ENCODE measurements around the gene PAX5. TPM values are rescaled to one million over a fixed set of nuclear protein-coding genes. Genes with fewer than 3 reads are reported as not detected.

The PAX5 gene
- total and polyA plus RNA-seq, 2 donors (not counting 1 experiment from before 2014, with no cell fraction given): not detected

DNA sequence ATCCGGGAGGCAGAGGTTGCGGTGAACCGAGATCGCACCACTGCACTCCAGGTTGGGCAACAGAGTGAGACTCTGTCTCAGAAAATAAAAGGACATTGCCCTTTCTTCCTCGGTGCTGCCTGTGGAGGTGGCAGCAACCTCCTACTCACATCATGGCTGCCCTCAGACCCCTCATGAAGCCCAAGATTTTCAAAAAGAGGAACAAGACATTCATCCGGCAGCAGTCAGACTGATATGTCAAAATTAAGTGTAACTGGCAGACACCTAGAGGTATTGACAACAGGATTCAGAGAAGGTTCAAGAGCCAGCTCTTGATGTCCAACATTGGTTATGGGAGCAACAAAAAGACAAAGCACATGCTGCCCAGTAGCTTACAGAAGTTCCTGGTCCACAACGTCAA, 12.6 kb upstream of the PAX5 start:
- no peaks in the 10 kb centered on the region for H3K4me1 ChIP-seq (ENCODE audit: control insufficient read depth, extremely low read depth, insufficient read depth, low read length)
- TF ChIP-seq EZH2 (IDR thresholded peaks at IDR 0.05; ENCODE audit: low read length, missing control alignments): no peak
- TF ChIP-seq, protein P1, sequence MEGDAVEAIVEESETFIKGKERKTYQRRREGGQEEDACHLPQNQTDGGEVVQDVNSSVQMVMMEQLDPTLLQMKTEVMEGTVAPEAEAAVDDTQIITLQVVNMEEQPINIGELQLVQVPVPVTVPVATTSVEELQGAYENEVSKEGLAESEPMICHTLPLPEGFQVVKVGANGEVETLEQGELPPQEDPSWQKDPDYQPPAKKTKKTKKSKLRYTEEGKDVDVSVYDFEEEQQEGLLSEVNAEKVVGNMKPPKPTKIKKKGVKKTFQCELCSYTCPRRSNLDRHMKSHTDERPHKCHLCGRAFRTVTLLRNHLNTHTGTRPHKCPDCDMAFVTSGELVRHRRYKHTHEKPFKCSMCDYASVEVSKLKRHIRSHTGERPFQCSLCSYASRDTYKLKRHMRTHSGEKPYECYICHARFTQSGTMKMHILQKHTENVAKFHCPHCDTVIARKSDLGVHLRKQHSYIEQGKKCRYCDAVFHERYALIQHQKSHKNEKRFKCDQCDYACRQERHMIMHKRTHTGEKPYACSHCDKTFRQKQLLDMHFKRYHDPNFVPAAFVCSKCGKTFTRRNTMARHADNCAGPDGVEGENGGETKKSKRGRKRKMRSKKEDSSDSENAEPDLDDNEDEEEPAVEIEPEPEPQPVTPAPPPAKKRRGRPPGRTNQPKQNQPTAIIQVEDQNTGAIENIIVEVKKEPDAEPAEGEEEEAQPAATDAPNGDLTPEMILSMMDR (conservative IDR thresholded peaks at IDR 0.05 in 1 of 2, IDR thresholded peaks at IDR 0.05 in 1 of 2; ENCODE audit: low read depth in 1 of 2, low read length in 2 of 2): no peak
- H4K20me1 ChIP-seq (ENCODE audit: control insufficient read depth, extremely low read depth, insufficient read depth, low read length): no peaks in the 10 kb centered on the region
- no peak for DNase-seq (ENCODE audit: low read depth in 2 of 2)
- no peak overlapping the region for H3K27ac ChIP-seq (ENCODE audit: insufficient read depth, low read length)
- H3K9ac ChIP-seq (ENCODE audit: insufficient read depth, low read length): no peak overlapping the region
- H3K36me3 ChIP-seq (ENCODE audit: control insufficient read depth, insufficient read depth, low read length): no peaks in the 10 kb centered on the region
- no peak overlapping the region for H2AFZ ChIP-seq (ENCODE audit: low read length)
- no peaks in the 10 kb centered on the region for H3K9me3 ChIP-seq (ENCODE audit: control insufficient read depth, insufficient read depth, low read depth, low read length)
- H3K79me2 ChIP-seq (ENCODE audit: control insufficient read depth, insufficient read depth, low read length): no peaks in the 10 kb centered on the region
- peaks cover 34% of the 10 kb centered on the region for H3K27me3 ChIP-seq (ENCODE audit: control insufficient read depth, insufficient read depth, low read length)
- no peak overlapping the region for H3K4me2 ChIP-seq (ENCODE audit: extremely low read depth, insufficient read depth, low read length)
- H3K4me3 ChIP-seq (replicated peaks in 1 of 4; ENCODE audit: control extremely low read depth in 1 of 4, insufficient read depth in 1 of 4, low read depth in 3 of 4, low read length in 4 of 4): no peak overlapping the region

DNA sequence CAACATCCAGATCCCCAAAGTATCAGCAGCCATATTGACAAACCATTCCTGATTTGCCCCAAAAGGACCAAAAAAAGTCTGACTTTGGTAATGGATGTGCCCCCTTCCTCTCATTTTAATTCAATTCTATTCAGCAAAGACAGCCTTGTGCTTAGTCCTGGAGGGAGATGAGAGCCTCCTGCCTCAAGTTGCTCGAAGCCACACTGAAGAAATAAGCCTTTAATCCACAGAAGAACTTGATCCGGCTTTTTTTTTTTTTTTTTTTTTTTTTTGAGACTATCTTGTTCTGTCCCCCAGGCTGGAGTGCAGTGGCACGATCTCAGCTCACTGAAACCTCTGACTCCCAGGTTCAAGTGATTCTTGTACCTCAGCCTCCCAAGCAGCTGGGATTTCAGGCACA, 8.4 kb upstream of the PAX5 start:
- H3K9ac ChIP-seq (ENCODE audit: insufficient read depth, low read length): no peak overlapping the region

DNA sequence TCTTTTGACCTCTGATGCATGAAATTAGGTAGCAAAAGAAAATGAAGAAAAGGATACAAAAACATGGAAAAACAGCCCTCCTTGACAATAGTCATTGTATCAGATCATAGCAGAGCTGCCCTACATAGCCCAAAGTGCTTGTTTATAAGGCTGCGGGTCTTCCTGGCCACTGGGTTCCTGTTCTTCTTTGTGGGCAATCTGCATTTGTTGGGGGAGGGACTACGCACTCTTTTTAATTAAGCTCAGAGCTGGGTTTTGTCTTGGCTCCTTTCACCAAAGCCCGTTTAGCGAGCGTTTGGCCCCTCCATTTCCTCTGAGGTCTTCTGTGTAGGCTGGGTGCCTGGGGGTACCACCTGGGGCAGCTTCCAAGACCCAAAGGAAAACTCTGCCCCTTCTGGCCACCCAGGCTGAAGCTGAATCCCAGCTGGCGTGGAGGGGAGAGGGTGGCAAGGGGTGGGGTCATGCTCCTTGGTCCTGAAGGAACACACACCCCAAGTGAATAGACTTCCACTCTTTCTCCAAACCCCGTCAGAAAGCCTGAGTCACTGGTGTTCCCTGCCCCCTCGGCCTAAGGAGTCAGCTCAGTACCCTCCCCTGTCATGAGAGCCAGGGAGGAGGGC, 6.5 kb upstream of the PAX5 start:
- no peak overlapping the region for H3K9ac ChIP-seq (ENCODE audit: insufficient read depth, low read length)
- H4K20me1 ChIP-seq (ENCODE audit: control insufficient read depth, extremely low read depth, insufficient read depth, low read length): no peaks in the 10 kb centered on the region
- H2AFZ ChIP-seq (ENCODE audit: low read length): no peak overlapping the region
- TF ChIP-seq, protein P1 (conservative IDR thresholded peaks at IDR 0.05 in 1 of 2, IDR thresholded peaks at IDR 0.05 in 1 of 2; ENCODE audit: low read depth in 1 of 2, low read length in 2 of 2): no peak
- TF ChIP-seq EZH2 (IDR thresholded peaks at IDR 0.05; ENCODE audit: low read length, missing control alignments): no peak
- no peaks in the 10 kb centered on the region for H3K36me3 ChIP-seq (ENCODE audit: control insufficient read depth, insufficient read depth, low read length)
- H3K27ac ChIP-seq (ENCODE audit: insufficient read depth, low read length): no peak overlapping the region
- peaks cover 81% of the 10 kb centered on the region for H3K27me3 ChIP-seq (ENCODE audit: control insufficient read depth, insufficient read depth, low read length)
- H3K4me2 ChIP-seq (ENCODE audit: extremely low read depth, insufficient read depth, low read length): no peak overlapping the region
- H3K4me3 ChIP-seq (replicated peaks in 1 of 4; ENCODE audit: control extremely low read depth in 1 of 4, insufficient read depth in 1 of 4, low read depth in 3 of 4, low read length in 4 of 4): no peak overlapping the region
- no peaks in the 10 kb centered on the region for H3K79me2 ChIP-seq (ENCODE audit: control insufficient read depth, insufficient read depth, low read length)
- H3K9me3 ChIP-seq (ENCODE audit: control insufficient read depth, insufficient read depth, low read depth, low read length): no peaks in the 10 kb centered on the region
- H3K4me1 ChIP-seq (ENCODE audit: control insufficient read depth, extremely low read depth, insufficient read depth, low read length): no peaks in the 10 kb centered on the region
- no peak for DNase-seq (ENCODE audit: low read depth in 2 of 2)

More for the DNA sequence above, 8.4 kb upstream of the PAX5 start:
- H4K20me1 ChIP-seq (ENCODE audit: control insufficient read depth, extremely low read depth, insufficient read depth, low read length): no peaks in the 10 kb centered on the region
- no peaks in the 10 kb centered on the region for H3K4me1 ChIP-seq (ENCODE audit: control insufficient read depth, extremely low read depth, insufficient read depth, low read length)
- no peaks in the 10 kb centered on the region for H3K79me2 ChIP-seq (ENCODE audit: control insufficient read depth, insufficient read depth, low read length)
- H3K4me3 ChIP-seq (replicated peaks in 1 of 4; ENCODE audit: control extremely low read depth in 1 of 4, insufficient read depth in 1 of 4, low read depth in 3 of 4, low read length in 4 of 4): no peak overlapping the region
- no peaks in the 10 kb centered on the region for H3K9me3 ChIP-seq (ENCODE audit: control insufficient read depth, insufficient read depth, low read depth, low read length)
- no peaks in the 10 kb centered on the region for H3K36me3 ChIP-seq (ENCODE audit: control insufficient read depth, insufficient read depth, low read length)
- no peak for TF ChIP-seq EZH2 (IDR thresholded peaks at IDR 0.05; ENCODE audit: low read length, missing control alignments)
- TF ChIP-seq, protein P1 (conservative IDR thresholded peaks at IDR 0.05 in 1 of 2, IDR thresholded peaks at IDR 0.05 in 1 of 2; ENCODE audit: low read depth in 1 of 2, low read length in 2 of 2): no peak
- no peak overlapping the region for H2AFZ ChIP-seq (ENCODE audit: low read length)
- H3K27me3 ChIP-seq (ENCODE audit: control insufficient read depth, insufficient read depth, low read length): peaks cover 64% of the 10 kb centered on the region
- DNase-seq (ENCODE audit: low read depth in 2 of 2): no peak
- no peak overlapping the region for H3K27ac ChIP-seq (ENCODE audit: insufficient read depth, low read length)
- H3K4me2 ChIP-seq (ENCODE audit: extremely low read depth, insufficient read depth, low read length): no peak overlapping the region
